H9 (cell line): Measurements from ENCODE around the gene RGS8. TPM values are rescaled to one million over a fixed set of nuclear protein-coding genes. Genes with fewer than 3 reads are reported as not detected.

Experiments
- DNase-seq: peaks from one replicate; pipeline ENCODE4 v3.0.0-alpha.2; 2017
- H2AFZ ChIP-seq: one replicate; pipeline ENCODE4 v1.6.1; 2013; ENCODE audit warnings: mild to moderate bottlenecking, low read length, control low read depth, moderate library complexity
- H2AK5ac ChIP-seq: 2 replicates; pipeline ENCODE4 v1.6.1; 2013; ENCODE audit warnings: low read length, control low read depth, mixed read lengths; ENCODE audit not compliant: insufficient read length
- H2BK120ac ChIP-seq: one replicate; pipeline ENCODE4 v1.6.1; 2013; ENCODE audit warnings: low read depth, mild to moderate bottlenecking, low read length, control low read depth, inconsistent platforms; ENCODE audit not compliant: poor library complexity, severe bottlenecking
- H2BK12ac ChIP-seq: 2 replicates; pipeline ENCODE4 v1.6.1; 2013; ENCODE audit warnings: low read length, control low read depth, mixed read lengths, low read depth; ENCODE audit not compliant: insufficient read length
- H2BK15ac ChIP-seq: 2 replicates; pipeline ENCODE4 v1.6.1; 2013; ENCODE audit warnings: low read depth, low read length, control low read depth
- H2BK20ac ChIP-seq: one replicate; pipeline ENCODE4 v1.6.1; 2013; ENCODE audit warnings: low read depth, mild to moderate bottlenecking, low read length, control low read depth, inconsistent platforms; ENCODE audit not compliant: poor library complexity, severe bottlenecking
- H2BK5ac ChIP-seq: 2 replicates; pipeline ENCODE4 v1.6.1; 2013; ENCODE audit warnings: low read length, control low read depth, mixed read lengths; ENCODE audit not compliant: insufficient read length
- H3K14ac ChIP-seq: 2 replicates; pipeline ENCODE4 v1.6.1; 2013; ENCODE audit warnings: low read length, control low read depth; ENCODE audit not compliant: insufficient read depth
- H3K18ac ChIP-seq: 2 replicates; pipeline ENCODE4 v1.6.1; 2013; ENCODE audit warnings: low read depth, mild to moderate bottlenecking, mixed read lengths, low read length, control low read depth; ENCODE audit not compliant: insufficient read length
- H3K23ac ChIP-seq: 2 replicates; pipeline ENCODE4 v1.6.1; 2013; ENCODE audit warnings: low read length, control low read depth, mixed read lengths, low read depth; ENCODE audit not compliant: insufficient read length
- H3K23me2 ChIP-seq: 2 replicates; pipeline ENCODE4 v1.6.1; 2013; ENCODE audit warnings: low read depth, mild to moderate bottlenecking, mixed read lengths, low read length, control low read depth; ENCODE audit not compliant: insufficient read length, poor library complexity, severe bottlenecking
- H3K27ac ChIP-seq: 2 replicates; pipeline ENCODE4 v1.5.1; 2013; ENCODE audit warnings: low read length, control low read depth, mixed read lengths, low read depth; ENCODE audit not compliant: insufficient read length
- H3K27me3 ChIP-seq: 2 replicates; pipeline ENCODE4 v1.6.1; 2013; ENCODE audit warnings: low read length, control low read depth, inconsistent platforms; ENCODE audit not compliant: insufficient read depth
- H3K4ac ChIP-seq: 2 replicates; pipeline ENCODE4 v1.6.1; 2013; ENCODE audit warnings: low read depth, mild to moderate bottlenecking, control low read depth, inconsistent platforms, low read length, moderate library complexity
- H3K4me1 ChIP-seq: 2 replicates; pipeline ENCODE4 v1.6.1; 2013; ENCODE audit warnings: low read length, control low read depth, inconsistent platforms; ENCODE audit not compliant: insufficient read depth
- H3K4me2 ChIP-seq: 2 replicates; pipeline ENCODE4 v1.6.1; 2013; ENCODE audit warnings: low read length, control low read depth, mixed read lengths; ENCODE audit not compliant: insufficient read length, insufficient read depth
- H3K56ac ChIP-seq: 2 replicates; pipeline ENCODE4 v1.6.1; 2013; ENCODE audit warnings: low read depth, mild to moderate bottlenecking, mixed read lengths, low read length, control low read depth; ENCODE audit not compliant: insufficient read length
- H3K79me1 ChIP-seq: 2 replicates; pipeline ENCODE4 v1.6.1; 2013; ENCODE audit warnings: low read depth, mild to moderate bottlenecking, moderate library complexity, low read length, control low read depth, inconsistent platforms; ENCODE audit not compliant: insufficient read depth, poor library complexity, severe bottlenecking
- H3K79me2 ChIP-seq: 2 replicates; pipeline ENCODE4 v1.6.1; 2013; ENCODE audit warnings: low read length, control low read depth, inconsistent platforms; ENCODE audit not compliant: insufficient read depth
- H3K9ac ChIP-seq: 2 replicates; pipeline ENCODE4 v1.6.1; 2013; ENCODE audit warnings: low read length, control low read depth, mixed read lengths; ENCODE audit not compliant: insufficient read length; ENCODE audit errors: extremely low read depth
- H3K9me3 ChIP-seq: one replicate; pipeline ENCODE4 v1.6.1; 2013; ENCODE audit warnings: low read depth, low read length, inconsistent platforms; ENCODE audit not compliant: control insufficient read depth
- H3T11ph ChIP-seq: one replicate; pipeline ENCODE4 v1.6.1; 2013; ENCODE audit warnings: mild to moderate bottlenecking, low read length, control low read depth, inconsistent platforms
- H4K20me1 ChIP-seq: one replicate; pipeline ENCODE4 v1.6.1; 2013; ENCODE audit not compliant: control insufficient read depth, insufficient read length, insufficient read depth
- H4K5ac ChIP-seq: 2 replicates; pipeline ENCODE4 v1.6.1; 2013; ENCODE audit warnings: low read depth, mild to moderate bottlenecking, mixed read lengths, low read length, control low read depth; ENCODE audit not compliant: insufficient read length
- H4K8ac ChIP-seq: replicated peaks from 2 replicates; pipeline ENCODE4 v1.6.1; 2013; ENCODE audit warnings: low read length, control low read depth, mixed read lengths, low read depth; ENCODE audit not compliant: insufficient read length
- H4K91ac ChIP-seq: 2 replicates; pipeline ENCODE4 v1.6.1; 2013; ENCODE audit warnings: low read depth, mild to moderate bottlenecking, moderate library complexity, mixed read lengths, low read length, control low read depth; ENCODE audit not compliant: insufficient read length
- H3K27ac Mint-ChIP-seq, 3 experiments: 2 replicates in 2 of 3; 3 replicates in 1 of 3; pipeline ENCODE4 v1.8.0; 2020 to 2021; ENCODE audit warnings: mixed read lengths in 3 of 3, mild to moderate bottlenecking in 1 of 3, moderate library complexity in 1 of 3
- H3K27me3 Mint-ChIP-seq: 2 replicates; pipeline ENCODE4 v1.8.0; 2021; ENCODE audit warnings: low read depth, mild to moderate bottlenecking, moderate library complexity, mixed read lengths
- H3K36me3 Mint-ChIP-seq, 3 experiments: 2 replicates in 2 of 3; 3 replicates in 1 of 3; pipeline ENCODE4 v1.8.0; 2020 to 2021; ENCODE audit warnings: low read depth in 3 of 3, mixed read lengths in 3 of 3; ENCODE audit not compliant: insufficient read depth in 1 of 3
- H3K4me1 Mint-ChIP-seq, 2 experiments: 2 replicates each; pipeline ENCODE4 v1.8.0; 2020; ENCODE audit warnings: mixed read lengths in 2 of 2
- H3K4me3 Mint-ChIP-seq, 2 experiments: 2 replicates in 1 of 2; 3 replicates in 1 of 2; pipeline ENCODE4 v1.8.0; 2020 to 2021; ENCODE audit warnings: mild to moderate bottlenecking in 2 of 2, mixed read lengths in 2 of 2, moderate library complexity in 1 of 2
- H3K9me3 Mint-ChIP-seq, 2 experiments: 2 replicates in 1 of 2; 3 replicates in 1 of 2; pipeline ENCODE4 v1.8.0; 2020; ENCODE audit warnings: mild to moderate bottlenecking in 2 of 2, mixed read lengths in 2 of 2, moderate library complexity in 1 of 2
- WGBS: extraction: QIAGEN DNeasy Blood & Tissue Kit; methylation state at CpG from one replicate; pipeline ENCODE4 v1.1.7; 2013; ENCODE audit warnings: missing lambda C conversion rate, low lambda C conversion rate, mixed read lengths; ENCODE audit not compliant: insufficient read length; ENCODE audit errors: extremely low coverage; 5-methylcytosine and 5-hydroxymethylcytosine counted together
- total RNA-seq: library from RNA; stranded (reverse); gene quantifications from 2 replicates; pipeline ENCODE4 v1.2.1, GENCODE V29; 2021
- TF ChIP-seq, protein P1 (sequence below): fragments of 200-600 bp; sonication (generic); conservative IDR thresholded peaks from 3 replicates; pipeline ENCODE4 v1.8.0; 2021; ENCODE audit warnings: antibody characterized with exemption, mild to moderate bottlenecking

Gene RGS8
- total RNA-seq, 1 experiment from 2014 or later, result not detected

DNA sequence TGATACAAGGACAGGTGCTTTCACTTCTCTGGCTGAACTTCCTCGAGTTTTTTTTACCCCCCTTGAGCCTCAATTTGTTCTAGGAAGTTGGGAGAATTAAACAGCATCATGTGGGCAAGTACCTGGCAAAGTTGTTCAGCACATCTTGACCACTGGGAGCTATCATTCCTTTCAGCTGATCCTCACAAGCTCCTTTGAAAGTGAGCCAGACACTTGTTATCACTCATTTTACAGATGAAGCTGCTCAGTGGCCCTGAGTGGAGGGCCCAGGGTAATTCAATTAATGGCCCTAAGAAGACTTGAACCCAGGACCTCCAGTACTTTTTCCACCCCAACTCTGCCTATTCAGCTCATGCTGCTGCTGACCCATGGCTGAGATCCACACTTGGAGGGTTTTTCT is 2.0 kb downstream of the RGS8 start:
- Histone ChIP-seq H3K4ac (no peak overlapping the region), H2BK120ac (no peak overlapping the region), H4K91ac (no peak overlapping the region), H3K18ac (no peak overlapping the region), H3T11ph (no peak overlapping the region), H2BK15ac (no peak overlapping the region), H3K14ac (no peak overlapping the region), H2BK12ac (no peak overlapping the region), H4K20me1 (no peaks in the 10 kb centered on the region), H3K79me1 (no peaks in the 10 kb centered on the region), H3K4me1 (no peaks in the 10 kb centered on the region; the same call in 1 of the 2 replicates), H3K9ac (no peak overlapping the region), H3K27me3 (no peaks in the 10 kb centered on the region; the same call in 1 of the 2 replicates), H3K27ac (no peak overlapping the region), H2AK5ac (no peak overlapping the region), H3K4me2 (no peak overlapping the region), H2AFZ (no peak overlapping the region), H4K8ac (no peak overlapping the region), H2BK20ac (no peak overlapping the region), H4K5ac (no peak overlapping the region), H3K79me2 (no peaks in the 10 kb centered on the region), H3K23me2 (no peaks in the 10 kb centered on the region), H3K56ac (no peak overlapping the region), H3K23ac (no peak overlapping the region), H3K9me3 (no peaks in the 10 kb centered on the region), H2BK5ac (no peak overlapping the region)
- Mint-ChIP-seq H3K4me1 (peaks cover 7 to 8% of the 10 kb centered on the region in 2 experiments), H3K27me3 (peaks cover 24% of the 10 kb centered on the region), H3K9me3 (no peaks in the 10 kb centered on the region), H3K36me3 (no peaks in the 10 kb centered on the region), H3K27ac (no peak overlapping the region), H3K4me3 (no peak overlapping the region)
- WGBS, result no CpG with 5 or more reads among the region's 1 CpG
- DNase-seq, result no peak
- TF ChIP-seq, protein P1, sequence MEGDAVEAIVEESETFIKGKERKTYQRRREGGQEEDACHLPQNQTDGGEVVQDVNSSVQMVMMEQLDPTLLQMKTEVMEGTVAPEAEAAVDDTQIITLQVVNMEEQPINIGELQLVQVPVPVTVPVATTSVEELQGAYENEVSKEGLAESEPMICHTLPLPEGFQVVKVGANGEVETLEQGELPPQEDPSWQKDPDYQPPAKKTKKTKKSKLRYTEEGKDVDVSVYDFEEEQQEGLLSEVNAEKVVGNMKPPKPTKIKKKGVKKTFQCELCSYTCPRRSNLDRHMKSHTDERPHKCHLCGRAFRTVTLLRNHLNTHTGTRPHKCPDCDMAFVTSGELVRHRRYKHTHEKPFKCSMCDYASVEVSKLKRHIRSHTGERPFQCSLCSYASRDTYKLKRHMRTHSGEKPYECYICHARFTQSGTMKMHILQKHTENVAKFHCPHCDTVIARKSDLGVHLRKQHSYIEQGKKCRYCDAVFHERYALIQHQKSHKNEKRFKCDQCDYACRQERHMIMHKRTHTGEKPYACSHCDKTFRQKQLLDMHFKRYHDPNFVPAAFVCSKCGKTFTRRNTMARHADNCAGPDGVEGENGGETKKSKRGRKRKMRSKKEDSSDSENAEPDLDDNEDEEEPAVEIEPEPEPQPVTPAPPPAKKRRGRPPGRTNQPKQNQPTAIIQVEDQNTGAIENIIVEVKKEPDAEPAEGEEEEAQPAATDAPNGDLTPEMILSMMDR, result no peak
